HG03280 (cell line): ENCODE measurements around the gene PLA2G4F.
"Not testable (repeated sequence)": the region's sequence is repeated elsewhere in the genome, so short reads cannot be mapped to it uniquely, and the experiment has no call there.

ENCODE experiments used
- ATAC-seq: cut with Tn5 transposase; IDR thresholded peaks from one replicate; pipeline ENCODE4 v1.9.1; 2021; ENCODE audit warnings: mild to moderate bottlenecking, moderate library complexity; ENCODE audit not compliant: unreplicated experiment

PLA2G4F gene

GRCh38 chr15:42102646-42103235 lies 53.7 kb downstream of the PLA2G4F start:
- ATAC-seq = no peak

GRCh38 chr15:42101861-42102260 lies 54.6 kb downstream of the PLA2G4F start:
- no peak for ATAC-seq

GRCh38 chr15:42100021-42100800 lies 56.2 kb downstream of the PLA2G4F start:
- ATAC-seq = no peak

GRCh38 chr15:42097018-42097417 lies 59.4 kb downstream of the PLA2G4F start:
- ATAC-seq = no peak

- ATAC-seq = no peak
Observed at GRCh38 chr15:42094512-42094963, 61.9 kb downstream of the PLA2G4F start, which contains the start of gene PLA2G4D. PLA2G4D (minus strand) TSS chr15:42094562; CDS start chr15:42094459, 103 bp downstream.

- ATAC-seq = no peak
Observed at GRCh38 chr15:42093966-42094365, 62.5 kb downstream of the PLA2G4F start.

DNA sequence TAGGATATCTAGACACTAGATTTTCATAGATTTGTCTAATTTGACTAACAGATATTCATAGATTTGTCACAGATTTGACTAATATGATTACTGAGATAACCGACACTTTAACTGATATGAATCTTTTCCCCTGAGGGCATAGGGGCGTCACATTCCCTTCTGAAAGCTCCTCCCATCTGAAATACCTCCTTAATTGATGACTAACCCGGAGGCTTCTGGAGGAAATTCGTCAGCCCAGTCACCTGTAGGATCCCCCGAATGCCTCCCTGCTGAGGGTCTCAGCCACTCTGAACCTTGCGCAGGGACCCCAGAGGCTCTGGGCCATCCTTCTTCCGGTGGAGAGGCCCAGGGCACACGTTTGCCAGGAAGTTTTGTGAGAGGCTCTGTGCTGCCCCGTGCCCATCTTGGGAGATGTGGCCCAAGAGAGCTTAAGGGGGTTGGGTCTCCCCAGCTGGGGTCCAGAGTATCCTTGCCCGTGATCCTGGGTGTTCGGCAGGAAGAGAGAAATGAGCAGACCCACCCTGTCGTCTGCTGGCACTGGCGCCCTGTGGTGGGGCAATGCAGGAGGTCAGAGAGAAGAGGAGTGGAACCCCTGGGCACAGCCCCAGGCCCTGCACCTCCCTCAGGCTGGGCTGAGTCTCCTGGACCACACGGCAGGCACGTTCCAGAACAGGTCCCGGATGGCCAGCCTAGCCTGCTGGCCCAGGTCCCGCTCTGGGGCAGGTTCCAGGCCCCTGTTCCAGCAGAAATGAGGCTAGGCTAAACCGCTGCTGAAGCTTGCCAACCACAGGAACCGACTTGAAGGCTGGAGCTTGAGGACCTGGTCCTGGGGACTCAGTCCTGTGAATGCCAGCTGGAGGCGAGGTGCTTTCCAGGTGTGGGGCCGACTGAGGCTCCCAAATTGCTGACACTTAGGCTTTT lies 63.8 kb downstream of the PLA2G4F start:
- ATAC-seq = no peak

GRCh38 chr15:42091753-42092397 lies 64.6 kb downstream of the PLA2G4F start:
- not testable (repeated sequence) for ATAC-seq

GRCh38 chr15:42090781-42091180 lies 65.7 kb downstream of the PLA2G4F start:
- ATAC-seq = no peak

DNA sequence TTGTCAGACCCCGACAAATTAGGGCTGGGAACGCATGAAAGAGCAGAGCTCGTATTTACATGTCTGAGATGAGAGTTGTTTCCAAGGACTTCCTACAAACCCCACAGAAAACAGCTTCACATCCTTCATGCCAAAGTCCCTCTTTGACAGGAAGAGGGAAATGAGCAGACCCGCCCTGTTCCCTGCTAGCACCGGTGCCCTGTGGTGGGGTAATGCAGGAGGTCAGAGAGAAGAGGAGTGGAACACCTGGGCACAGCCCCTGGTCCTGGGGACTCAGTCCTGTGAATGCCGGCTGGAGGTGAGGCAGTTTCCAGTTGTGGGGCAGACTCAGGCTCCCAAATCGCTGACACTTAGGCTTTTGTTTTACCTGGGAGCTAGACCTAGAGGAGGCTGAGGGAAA lies 66.1 kb downstream of the PLA2G4F start:
- ATAC-seq = no peak

GRCh38 chr15:42089942-42090341 lies 66.5 kb downstream of the PLA2G4F start:
- no peak for ATAC-seq
